ENCODE data around the gene TNRC6C.
"Not testable (repeated sequence)": the region's sequence is repeated elsewhere in the genome, so short reads cannot be mapped to it uniquely, and the experiment has no call there.

TNRC6C gene

GRCh38 chr17:78046923-78047322, 88.4 kb downstream of the TNRC6C start:
- DNase-seq = no peak

- DNase-seq = no peak
Measured at GRCh38 chr17:78048346-78049292, 90.1 kb downstream of the TNRC6C start.

GRCh38 chr17:78049609-78050008, 91.1 kb downstream of the TNRC6C start:
- DNase-seq = no peak

- DNase-seq = no peak
Measured at GRCh38 chr17:78051186-78051972, 92.9 kb downstream of the TNRC6C start.

GRCh38 chr17:78053777-78054468, 95.4 kb downstream of the TNRC6C start:
- DNase-seq = no peak

- DNase-seq = no peak
Measured at GRCh38 chr17:78057113-78057740, 98.7 kb downstream of the TNRC6C start.

- DNase-seq = no peak
Measured at GRCh38 chr17:78058001-78058400, 99.5 kb downstream of the TNRC6C start.

- no peak for DNase-seq
Measured at GRCh38 chr17:78058581-78058980, 100.1 kb downstream of the TNRC6C start.

GRCh38 chr17:78062596-78062995, 104.1 kb downstream of the TNRC6C start:
- DNase-seq = no peak

- DNase-seq = no peak
Measured at GRCh38 chr17:78063489-78063888, 105.0 kb downstream of the TNRC6C start.

GRCh38 chr17:78064708-78065107, 106.2 kb downstream of the TNRC6C start:
- DNase-seq = no peak

- not testable (repeated sequence) for DNase-seq
Measured at GRCh38 chr17:78066976-78067375, 108.5 kb downstream of the TNRC6C start.

GRCh38 chr17:78069695-78070094, 111.2 kb downstream of the TNRC6C start:
- no peak for DNase-seq

- no peak for DNase-seq
Measured at GRCh38 chr17:78072961-78073360, 114.5 kb downstream of the TNRC6C start.

- no peak for DNase-seq
Measured at GRCh38 chr17:78075011-78075410, 116.5 kb downstream of the TNRC6C start.

- DNase-seq = no peak
Measured at GRCh38 chr17:78075545-78075944, 117.0 kb downstream of the TNRC6C start.

- no peak for DNase-seq
Measured at GRCh38 chr17:78079253-78079652, 120.8 kb downstream of the TNRC6C start.

- DNase-seq = no peak
Measured at GRCh38 chr17:78081551-78081950, 123.0 kb downstream of the TNRC6C start.

GRCh38 chr17:78082355-78082872, 123.9 kb downstream of the TNRC6C start:
- DNase-seq = not testable (repeated sequence)

GRCh38 chr17:78082988-78083387, 124.5 kb downstream of the TNRC6C start:
- no peak for DNase-seq

GRCh38 chr17:78086740-78087139, 128.2 kb downstream of the TNRC6C start:
- no peak for DNase-seq

GRCh38 chr17:78088529-78088928, 130.0 kb downstream of the TNRC6C start:
- DNase-seq = no peak
